Endothelial cell of umbilical vein (primary cell): ENCODE results near the gene CUEDC1. TPM values are rescaled to one million over a fixed set of nuclear protein-coding genes. Genes with fewer than 3 reads are reported as not detected.

Experiments
- BruUV-seq: library from RNA; stranded (reverse); fragments of 400-500 nt; replicated peaks from 2 replicates; lab custom pipeline; 2021; lab: Mats Ljungman, UMichigan
- CTCF ChIA-PET: fragments of 300-600, 350-600 bp; sonication (Branson Sonifier 250); formaldehyde crosslinking; loops from one replicate; lab custom pipeline; 2021; ENCODE audit warnings: antibody characterized with exemption, inconsistent platforms; lab: Charles Lee
- POLR2A ChIA-PET: fragments of 300-600, 350-600 bp; sonication (Branson Sonifier 250); formaldehyde crosslinking; loops from one replicate; lab custom pipeline; 2021; ENCODE audit warnings: antibody characterized with exemption, inconsistent platforms; lab: Charles Lee
- DNase-seq: peaks from one replicate; pipeline ENCODE4 v3.0.0-alpha.2; 2011; ENCODE audit warnings: low read depth, low spot score
- FAIRE-seq: peaks from 2 replicates; lab custom pipeline; 2011; peaks lifted over from hg19 to GRCh38; lab: Jason Lieb, UNC
- H2AFZ ChIP-seq: 2 replicates; pipeline ENCODE4 v1.6.0; 2012; ENCODE audit warnings: low read depth, low read length, control low read depth, inconsistent platforms
- H3K27ac ChIP-seq: 2 replicates; pipeline ENCODE4 v1.5.1; 2011; ENCODE audit warnings: low read depth, mild to moderate bottlenecking, control low read depth, low read length, moderate library complexity; ENCODE audit not compliant: insufficient read depth
- H3K27me3 ChIP-seq, 2 experiments: 2 replicates each; pipeline versions ENCODE4 v1.6.0 to v1.6.1; 2011; ENCODE audit warnings: low read length in 2 of 2, mixed read lengths in 1 of 2; ENCODE audit not compliant: control insufficient read depth in 2 of 2, insufficient read depth in 2 of 2
- H3K36me3 ChIP-seq, 2 experiments: 2 replicates in 1 of 2; 3 replicates in 1 of 2; pipeline ENCODE4 v1.5.1; 2011; ENCODE audit warnings: low read length in 2 of 2, mild to moderate bottlenecking in 1 of 2, moderate library complexity in 1 of 2; ENCODE audit not compliant: control insufficient read depth in 2 of 2, insufficient read depth in 2 of 2; ENCODE audit errors: extremely low read depth in 1 of 2
- H3K4me1 ChIP-seq: 3 replicates; pipeline ENCODE4 v1.5.1; 2011; ENCODE audit warnings: mild to moderate bottlenecking, low read length; ENCODE audit not compliant: control insufficient read depth, insufficient read depth; ENCODE audit errors: extremely low read depth
- H3K4me2 ChIP-seq: 2 replicates; pipeline ENCODE4 v1.6.1; 2011; ENCODE audit warnings: low read length, control low read depth, mixed read lengths; ENCODE audit not compliant: insufficient read depth
- H3K4me3 ChIP-seq, 3 experiments: fragments of 200-600 bp in 1 of 3; sonication (generic), shearing (Covaris generic) in 1 of 3; replicated peaks in 1 of 3; 2 replicates each; pipeline ENCODE4 v1.5.1; 2011 to 2016; ENCODE audit warnings: control low read depth in 3 of 3, low read length in 3 of 3, mild to moderate bottlenecking in 2 of 3, inconsistent platforms in 1 of 3, low read depth in 1 of 3, moderate library complexity in 1 of 3; ENCODE audit not compliant: insufficient read depth in 1 of 3
- H3K79me2 ChIP-seq: 2 replicates; pipeline ENCODE4 v1.6.0; 2012; ENCODE audit warnings: low read length, inconsistent platforms; ENCODE audit not compliant: control insufficient read depth, insufficient read depth
- H3K9ac ChIP-seq: replicated peaks from 2 replicates; pipeline ENCODE3; 2011; ENCODE audit warnings: low read length, control low read depth; ENCODE audit not compliant: insufficient read depth; ENCODE audit errors: extremely low read depth
- H3K9me1 ChIP-seq: replicated peaks from 3 replicates; pipeline ENCODE4 v1.6.0; 2011; ENCODE audit warnings: mild to moderate bottlenecking, low read length; ENCODE audit not compliant: control insufficient read depth, insufficient read depth; ENCODE audit errors: extremely low read depth
- H3K9me3 ChIP-seq: replicated peaks from 2 replicates; pipeline ENCODE4 v1.5.1; 2012; ENCODE audit warnings: low read length, inconsistent platforms; ENCODE audit not compliant: control insufficient read depth, insufficient read depth
- H4K20me1 ChIP-seq: replicated peaks from 2 replicates; pipeline ENCODE3; 2011; ENCODE audit warnings: mild to moderate bottlenecking, low read length; ENCODE audit not compliant: control insufficient read depth, insufficient read depth; ENCODE audit errors: extremely low read depth
- EZH2 ChIP-seq: IDR thresholded peaks from 2 replicates; pipeline ENCODE4 v1.6.1; 2012; ENCODE audit warnings: borderline replicate concordance, low read depth, mild to moderate bottlenecking, moderate library complexity, low read length, inconsistent platforms; ENCODE audit not compliant: severe bottlenecking
- FOS ChIP-seq: IDR thresholded peaks from 2 replicates; pipeline ENCODE4 v1.6.1; 2011; ENCODE audit warnings: mild to moderate bottlenecking, low read length, moderate library complexity, borderline replicate concordance; ENCODE audit not compliant: insufficient read depth
- GATA2 ChIP-seq: IDR thresholded peaks from 2 replicates; pipeline ENCODE4 v1.7.0; 2011; ENCODE audit warnings: low read depth, mild to moderate bottlenecking, moderate library complexity, mixed read lengths, low read length; ENCODE audit not compliant: insufficient read length, insufficient read depth
- JUN ChIP-seq: IDR thresholded peaks from 2 replicates; pipeline ENCODE4 v1.6.1; 2011; ENCODE audit warnings: borderline replicate concordance, low read depth; ENCODE audit not compliant: insufficient read length, insufficient read depth
- MYC ChIP-seq: IDR thresholded peaks from one replicate; pipeline ENCODE4 v1.6.1; 2011; ENCODE audit warnings: mild to moderate bottlenecking, low read depth, low read length
- POLR2A ChIP-seq: IDR thresholded peaks from 2 replicates; pipeline ENCODE4 v1.6.1; 2012; ENCODE audit warnings: low read depth, mild to moderate bottlenecking, control low read depth, low read length
- POLR2AphosphoS5 ChIP-seq: IDR thresholded peaks from 2 replicates; pipeline ENCODE4 v1.6.1; 2012; ENCODE audit warnings: low read depth, mild to moderate bottlenecking, control low read depth, low read length, moderate library complexity; ENCODE audit not compliant: insufficient read depth
- dilution Hi-C: fragments of 300-500 bp; cut with MboI; formaldehyde crosslinking; loops from one replicate; pipeline ENCODE4 v1.15.0; 2019; ENCODE audit warnings: low sequenced_read_pairs; ENCODE audit not compliant: extremely low pct_ligation_motif_present
- intact Hi-C: fragments of 100-400 bp; cut with micrococcal nuclease; formaldehyde crosslinking; loops from one replicate; pipeline ENCODE4 v1.10.0; 2022
- polyA plus RNA-seq, 4 experiments: library from polyadenylated mRNA; depleted of rRNA in 3 of 4; stranded (reverse) in 3 of 4; unstranded in 1 of 4; fragments of >200 nt; gene quantifications; 2 replicates each; pipeline versions ENCODE4 v1.2.1 to v1.2.3, GENCODE V29; 2011 to 2012; ENCODE audit warnings: missing spikeins in 1 of 4
- total RNA-seq: library from RNA; stranded (reverse); gene quantifications from 2 replicates; pipeline ENCODE4 v1.2.3, GENCODE V29; 2021
- TF ChIP-seq, protein P1 (sequence below), 2 donors: IDR thresholded peaks; 1 replicate in 1 of 2; 2 replicates in 1 of 2; pipeline ENCODE4 v1.5.1; 2011; ENCODE audit warnings: low read length in 2 of 2, mild to moderate bottlenecking in 2 of 2, moderate library complexity in 2 of 2, control low read depth in 1 of 2, inconsistent platforms in 1 of 2, low read depth in 1 of 2; ENCODE audit not compliant: insufficient read depth in 1 of 2; ENCODE audit errors: extremely low read depth in 1 of 2
- TF ChIP-seq, protein P2 (sequence below): IDR thresholded peaks from 2 replicates; pipeline ENCODE4 v1.6.1; 2011; ENCODE audit not compliant: insufficient read depth, insufficient read length

The CUEDC1 gene
- total and polyA plus RNA-seq, 2 donors (not counting 3 experiments of a cell fraction or from before 2014, with no cell fraction given): 15.8 to 27.7 TPM

DNA sequence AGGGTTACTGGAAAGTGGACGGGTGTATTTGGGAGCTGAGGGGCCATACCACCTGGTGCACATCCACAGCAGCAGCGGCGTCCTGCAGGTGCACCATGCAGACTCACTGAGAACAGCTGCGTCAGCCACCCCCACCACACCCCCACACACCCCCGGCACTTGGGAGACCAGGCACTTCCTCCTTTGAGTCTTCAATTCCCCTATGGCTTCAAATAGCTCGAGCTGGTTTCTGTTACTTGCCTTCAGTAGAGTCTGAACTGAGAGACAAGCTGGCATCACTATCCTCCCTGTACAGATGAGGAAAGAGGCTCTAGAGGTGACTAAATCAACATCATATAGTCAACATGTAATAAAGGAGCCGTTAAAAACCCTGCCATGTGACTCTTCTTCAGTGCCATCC is 15.4 kb downstream of the CUEDC1 start:
- H3K36me3 ChIP-seq: no peaks in the 10 kb centered on the region
- no peak overlapping the region for H2AFZ ChIP-seq
- FAIRE-seq (no peak), DNase-seq (no peak)
- H3K79me2 ChIP-seq: no peaks in the 10 kb centered on the region
- intact Hi-C loops: no loop called here
- no peak overlapping the region for H3K9ac ChIP-seq
- no peak overlapping the region for H3K4me3 ChIP-seq
- no peaks in the 10 kb centered on the region for H3K9me1 ChIP-seq
- H4K20me1 ChIP-seq: no peaks in the 10 kb centered on the region
- H3K9me3 ChIP-seq: no peaks in the 10 kb centered on the region
- POLR2A ChIA-PET: interaction anchor here (0.7 kb wide), 2 partner anchors 8 to 85 kb away, joined by 3 read pairs; no protein-coding TSS in a partner anchor
- CTCF ChIA-PET: interaction anchor here (1.3 to 1.9 kb wide), 2 partner anchors 9 to 16 kb away, joined by 4 read pairs; partner anchors contain the start of gene CUEDC1
- H3K27ac ChIP-seq: no peak overlapping the region
- H3K4me2 ChIP-seq: no peak overlapping the region
- peaks cover 12% of the 10 kb centered on the region for H3K4me1 ChIP-seq
- no TSS peak for BruUV-seq
- dilution Hi-C loops: no loop called here
- H3K27me3 ChIP-seq: no peaks in the 10 kb centered on the region
- TF ChIP-seq POLR2AphosphoS5 (no peak), JUN (no peak), GATA2 (no peak), EZH2 (no peak), MYC (no peak), FOS (no peak), POLR2A (no peak)
- TF ChIP-seq, protein P1, sequence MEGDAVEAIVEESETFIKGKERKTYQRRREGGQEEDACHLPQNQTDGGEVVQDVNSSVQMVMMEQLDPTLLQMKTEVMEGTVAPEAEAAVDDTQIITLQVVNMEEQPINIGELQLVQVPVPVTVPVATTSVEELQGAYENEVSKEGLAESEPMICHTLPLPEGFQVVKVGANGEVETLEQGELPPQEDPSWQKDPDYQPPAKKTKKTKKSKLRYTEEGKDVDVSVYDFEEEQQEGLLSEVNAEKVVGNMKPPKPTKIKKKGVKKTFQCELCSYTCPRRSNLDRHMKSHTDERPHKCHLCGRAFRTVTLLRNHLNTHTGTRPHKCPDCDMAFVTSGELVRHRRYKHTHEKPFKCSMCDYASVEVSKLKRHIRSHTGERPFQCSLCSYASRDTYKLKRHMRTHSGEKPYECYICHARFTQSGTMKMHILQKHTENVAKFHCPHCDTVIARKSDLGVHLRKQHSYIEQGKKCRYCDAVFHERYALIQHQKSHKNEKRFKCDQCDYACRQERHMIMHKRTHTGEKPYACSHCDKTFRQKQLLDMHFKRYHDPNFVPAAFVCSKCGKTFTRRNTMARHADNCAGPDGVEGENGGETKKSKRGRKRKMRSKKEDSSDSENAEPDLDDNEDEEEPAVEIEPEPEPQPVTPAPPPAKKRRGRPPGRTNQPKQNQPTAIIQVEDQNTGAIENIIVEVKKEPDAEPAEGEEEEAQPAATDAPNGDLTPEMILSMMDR (IDR thresholded peaks at IDR 0.05; ENCODE audit: extremely low read depth in 1 of 2, insufficient read depth in 1 of 2, low read depth in 1 of 2, low read length in 2 of 2): no peak
- TF ChIP-seq, protein P2, sequence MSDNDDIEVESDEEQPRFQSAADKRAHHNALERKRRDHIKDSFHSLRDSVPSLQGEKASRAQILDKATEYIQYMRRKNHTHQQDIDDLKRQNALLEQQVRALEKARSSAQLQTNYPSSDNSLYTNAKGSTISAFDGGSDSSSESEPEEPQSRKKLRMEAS: no peak
